Endothelial cell of umbilical vein (primary cell): Measurements from ENCODE around the gene TCIRG1.

ENCODE experiments used
- EZH2 ChIP-seq: IDR thresholded peaks from 2 replicates; pipeline ENCODE4 v1.6.1; 2012; ENCODE audit warnings: borderline replicate concordance, low read depth, mild to moderate bottlenecking, moderate library complexity, low read length, inconsistent platforms; ENCODE audit not compliant: severe bottlenecking
- JUN ChIP-seq: IDR thresholded peaks from 2 replicates; pipeline ENCODE4 v1.6.1; 2011; ENCODE audit warnings: borderline replicate concordance, low read depth; ENCODE audit not compliant: insufficient read length, insufficient read depth
- POLR2A ChIP-seq: IDR thresholded peaks from 2 replicates; pipeline ENCODE4 v1.6.1; 2012; ENCODE audit warnings: low read depth, mild to moderate bottlenecking, control low read depth, low read length
- POLR2AphosphoS5 ChIP-seq: IDR thresholded peaks from 2 replicates; pipeline ENCODE4 v1.6.1; 2012; ENCODE audit warnings: low read depth, mild to moderate bottlenecking, control low read depth, low read length, moderate library complexity; ENCODE audit not compliant: insufficient read depth
- TF ChIP-seq, protein P1 (sequence below), 2 donors: IDR thresholded peaks; 1 replicate in 1 of 2; 2 replicates in 1 of 2; pipeline ENCODE4 v1.5.1; 2011; ENCODE audit warnings: low read length in 2 of 2, mild to moderate bottlenecking in 2 of 2, moderate library complexity in 2 of 2, control low read depth in 1 of 2, inconsistent platforms in 1 of 2, low read depth in 1 of 2; ENCODE audit not compliant: insufficient read depth in 1 of 2; ENCODE audit errors: extremely low read depth in 1 of 2
- TF ChIP-seq, protein P2 (sequence below): IDR thresholded peaks from 2 replicates; pipeline ENCODE4 v1.6.1; 2011; ENCODE audit not compliant: insufficient read depth, insufficient read length

- TF ChIP-seq, protein P1, sequence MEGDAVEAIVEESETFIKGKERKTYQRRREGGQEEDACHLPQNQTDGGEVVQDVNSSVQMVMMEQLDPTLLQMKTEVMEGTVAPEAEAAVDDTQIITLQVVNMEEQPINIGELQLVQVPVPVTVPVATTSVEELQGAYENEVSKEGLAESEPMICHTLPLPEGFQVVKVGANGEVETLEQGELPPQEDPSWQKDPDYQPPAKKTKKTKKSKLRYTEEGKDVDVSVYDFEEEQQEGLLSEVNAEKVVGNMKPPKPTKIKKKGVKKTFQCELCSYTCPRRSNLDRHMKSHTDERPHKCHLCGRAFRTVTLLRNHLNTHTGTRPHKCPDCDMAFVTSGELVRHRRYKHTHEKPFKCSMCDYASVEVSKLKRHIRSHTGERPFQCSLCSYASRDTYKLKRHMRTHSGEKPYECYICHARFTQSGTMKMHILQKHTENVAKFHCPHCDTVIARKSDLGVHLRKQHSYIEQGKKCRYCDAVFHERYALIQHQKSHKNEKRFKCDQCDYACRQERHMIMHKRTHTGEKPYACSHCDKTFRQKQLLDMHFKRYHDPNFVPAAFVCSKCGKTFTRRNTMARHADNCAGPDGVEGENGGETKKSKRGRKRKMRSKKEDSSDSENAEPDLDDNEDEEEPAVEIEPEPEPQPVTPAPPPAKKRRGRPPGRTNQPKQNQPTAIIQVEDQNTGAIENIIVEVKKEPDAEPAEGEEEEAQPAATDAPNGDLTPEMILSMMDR (IDR thresholded peaks at IDR 0.05; ENCODE audit: extremely low read depth in 1 of 2, insufficient read depth in 1 of 2, low read depth in 1 of 2, low read length in 2 of 2) = no peak
- TF ChIP-seq EZH2 (no peak), POLR2AphosphoS5 (no peak), JUN (no peak), POLR2A (no peak)
- TF ChIP-seq, protein P2, sequence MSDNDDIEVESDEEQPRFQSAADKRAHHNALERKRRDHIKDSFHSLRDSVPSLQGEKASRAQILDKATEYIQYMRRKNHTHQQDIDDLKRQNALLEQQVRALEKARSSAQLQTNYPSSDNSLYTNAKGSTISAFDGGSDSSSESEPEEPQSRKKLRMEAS = no peak
These were observed 16.3 kb upstream of the TCIRG1 start for GRCh38 chr11:68022531-68022930.
